HL-60 (cell line): Measurements from ENCODE around the gene PRKAR2B.
"Not testable (repeated sequence)": the region's sequence is repeated elsewhere in the genome, so short reads cannot be mapped to it uniquely, and the experiment has no call there.

ENCODE experiments used
- DNase-seq, 2 experiments: peaks; one replicate each; pipeline ENCODE4 v3.0.0-alpha.2; 2010 to 2020; ENCODE audit warnings: low read depth in 1 of 2, low spot score in 1 of 2
- H3K27ac ChIP-seq: fragments of 250-450 bp; sonication (Bioruptor Pico); replicated peaks from 2 replicates; pipeline ENCODE4 v1.5.1; 2020; ENCODE audit warnings: mild to moderate bottlenecking, moderate library complexity
- H3K27me3 ChIP-seq: fragments of 250-450 bp; sonication (Bioruptor Pico); 2 replicates; pipeline ENCODE4 v1.5.1; 2021; ENCODE audit warnings: mild to moderate bottlenecking, moderate library complexity; ENCODE audit not compliant: insufficient read depth, poor library complexity, severe bottlenecking
- H3K4me3 ChIP-seq: replicated peaks from 2 replicates; pipeline ENCODE4 v1.5.1; 2011; ENCODE audit warnings: mild to moderate bottlenecking, control low read depth, low read length; ENCODE audit not compliant: insufficient read depth
- GABPA ChIP-seq: IDR thresholded peaks from 2 replicates; pipeline ENCODE4 v1.6.1; 2012; ENCODE audit warnings: low read depth
- POLR2AphosphoS5 ChIP-seq: IDR thresholded peaks from 2 replicates; pipeline ENCODE4 v1.6.1; 2012; ENCODE audit warnings: low read depth
- SPI1 ChIP-seq: IDR thresholded peaks from 2 replicates; pipeline ENCODE4 v1.6.1; 2012; ENCODE audit warnings: low read depth, mild to moderate bottlenecking, borderline replicate concordance
- TF ChIP-seq, protein P1 (sequence below): IDR thresholded peaks from 2 replicates; pipeline ENCODE4 v1.6.1; 2012; ENCODE audit warnings: low read depth; ENCODE audit not compliant: insufficient replicate concordance
- TF ChIP-seq, protein P2 (sequence below): IDR thresholded peaks from one replicate; pipeline ENCODE4 v1.5.1; 2011; ENCODE audit warnings: low read length, control low read depth, inconsistent platforms; ENCODE audit not compliant: insufficient read depth

PRKAR2B gene

DNA sequence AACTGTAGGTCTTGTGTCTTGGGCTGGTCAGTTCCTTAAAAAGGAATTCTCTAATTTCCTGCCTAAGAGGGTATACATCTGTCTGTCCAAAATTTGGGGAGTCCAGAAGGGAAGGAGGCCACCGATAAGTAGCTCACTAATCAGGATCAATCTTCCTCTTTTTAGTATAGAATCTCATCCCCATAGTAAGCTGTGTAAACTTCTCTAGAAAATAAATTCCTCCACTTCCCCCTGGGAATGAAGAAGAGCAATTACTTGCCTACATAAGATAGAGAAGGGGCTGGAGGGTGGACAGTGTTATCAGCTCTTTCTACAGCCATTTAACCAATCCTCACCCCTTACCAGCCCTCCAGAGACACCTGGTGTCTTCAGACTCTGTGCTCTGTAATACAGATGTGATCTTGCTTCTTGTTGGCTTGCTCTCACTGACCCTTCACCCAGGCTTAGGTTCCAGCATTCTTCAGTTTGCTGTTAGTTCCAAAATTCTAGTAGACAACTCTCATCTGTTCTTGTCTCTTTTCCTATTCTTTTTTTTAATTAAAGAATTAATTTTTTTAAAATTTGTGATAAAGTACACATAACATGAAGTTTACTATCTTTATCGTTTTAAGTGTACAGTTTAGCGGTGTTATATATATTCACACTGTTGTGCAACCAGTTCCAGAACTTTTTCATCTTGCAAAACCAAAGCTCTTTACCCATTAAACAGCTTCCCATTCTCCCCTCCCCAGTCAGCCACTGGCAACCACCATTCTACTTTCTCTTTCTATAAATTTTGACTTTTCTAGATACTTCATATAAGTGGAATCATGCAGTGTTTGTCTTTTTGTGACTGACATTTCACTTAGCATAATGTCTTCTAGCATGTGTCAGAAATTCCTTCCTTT is 6.5 kb upstream of the PRKAR2B start:
- Histone ChIP-seq H3K4me3 (no peak overlapping the region), H3K27ac (no peak overlapping the region), H3K27me3 (no peaks in the 10 kb centered on the region)
- DNase-seq, result no peak
- TF ChIP-seq GABPA, result no peak
- TF ChIP-seq, protein P1, sequence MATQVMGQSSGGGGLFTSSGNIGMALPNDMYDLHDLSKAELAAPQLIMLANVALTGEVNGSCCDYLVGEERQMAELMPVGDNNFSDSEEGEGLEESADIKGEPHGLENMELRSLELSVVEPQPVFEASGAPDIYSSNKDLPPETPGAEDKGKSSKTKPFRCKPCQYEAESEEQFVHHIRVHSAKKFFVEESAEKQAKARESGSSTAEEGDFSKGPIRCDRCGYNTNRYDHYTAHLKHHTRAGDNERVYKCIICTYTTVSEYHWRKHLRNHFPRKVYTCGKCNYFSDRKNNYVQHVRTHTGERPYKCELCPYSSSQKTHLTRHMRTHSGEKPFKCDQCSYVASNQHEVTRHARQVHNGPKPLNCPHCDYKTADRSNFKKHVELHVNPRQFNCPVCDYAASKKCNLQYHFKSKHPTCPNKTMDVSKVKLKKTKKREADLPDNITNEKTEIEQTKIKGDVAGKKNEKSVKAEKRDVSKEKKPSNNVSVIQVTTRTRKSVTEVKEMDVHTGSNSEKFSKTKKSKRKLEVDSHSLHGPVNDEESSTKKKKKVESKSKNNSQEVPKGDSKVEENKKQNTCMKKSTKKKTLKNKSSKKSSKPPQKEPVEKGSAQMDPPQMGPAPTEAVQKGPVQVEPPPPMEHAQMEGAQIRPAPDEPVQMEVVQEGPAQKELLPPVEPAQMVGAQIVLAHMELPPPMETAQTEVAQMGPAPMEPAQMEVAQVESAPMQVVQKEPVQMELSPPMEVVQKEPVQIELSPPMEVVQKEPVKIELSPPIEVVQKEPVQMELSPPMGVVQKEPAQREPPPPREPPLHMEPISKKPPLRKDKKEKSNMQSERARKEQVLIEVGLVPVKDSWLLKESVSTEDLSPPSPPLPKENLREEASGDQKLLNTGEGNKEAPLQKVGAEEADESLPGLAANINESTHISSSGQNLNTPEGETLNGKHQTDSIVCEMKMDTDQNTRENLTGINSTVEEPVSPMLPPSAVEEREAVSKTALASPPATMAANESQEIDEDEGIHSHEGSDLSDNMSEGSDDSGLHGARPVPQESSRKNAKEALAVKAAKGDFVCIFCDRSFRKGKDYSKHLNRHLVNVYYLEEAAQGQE, result no peak
- TF ChIP-seq POLR2AphosphoS5, result no peak
- TF ChIP-seq SPI1, result no peak
- TF ChIP-seq, protein P2, sequence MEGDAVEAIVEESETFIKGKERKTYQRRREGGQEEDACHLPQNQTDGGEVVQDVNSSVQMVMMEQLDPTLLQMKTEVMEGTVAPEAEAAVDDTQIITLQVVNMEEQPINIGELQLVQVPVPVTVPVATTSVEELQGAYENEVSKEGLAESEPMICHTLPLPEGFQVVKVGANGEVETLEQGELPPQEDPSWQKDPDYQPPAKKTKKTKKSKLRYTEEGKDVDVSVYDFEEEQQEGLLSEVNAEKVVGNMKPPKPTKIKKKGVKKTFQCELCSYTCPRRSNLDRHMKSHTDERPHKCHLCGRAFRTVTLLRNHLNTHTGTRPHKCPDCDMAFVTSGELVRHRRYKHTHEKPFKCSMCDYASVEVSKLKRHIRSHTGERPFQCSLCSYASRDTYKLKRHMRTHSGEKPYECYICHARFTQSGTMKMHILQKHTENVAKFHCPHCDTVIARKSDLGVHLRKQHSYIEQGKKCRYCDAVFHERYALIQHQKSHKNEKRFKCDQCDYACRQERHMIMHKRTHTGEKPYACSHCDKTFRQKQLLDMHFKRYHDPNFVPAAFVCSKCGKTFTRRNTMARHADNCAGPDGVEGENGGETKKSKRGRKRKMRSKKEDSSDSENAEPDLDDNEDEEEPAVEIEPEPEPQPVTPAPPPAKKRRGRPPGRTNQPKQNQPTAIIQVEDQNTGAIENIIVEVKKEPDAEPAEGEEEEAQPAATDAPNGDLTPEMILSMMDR, result no peak

DNA sequence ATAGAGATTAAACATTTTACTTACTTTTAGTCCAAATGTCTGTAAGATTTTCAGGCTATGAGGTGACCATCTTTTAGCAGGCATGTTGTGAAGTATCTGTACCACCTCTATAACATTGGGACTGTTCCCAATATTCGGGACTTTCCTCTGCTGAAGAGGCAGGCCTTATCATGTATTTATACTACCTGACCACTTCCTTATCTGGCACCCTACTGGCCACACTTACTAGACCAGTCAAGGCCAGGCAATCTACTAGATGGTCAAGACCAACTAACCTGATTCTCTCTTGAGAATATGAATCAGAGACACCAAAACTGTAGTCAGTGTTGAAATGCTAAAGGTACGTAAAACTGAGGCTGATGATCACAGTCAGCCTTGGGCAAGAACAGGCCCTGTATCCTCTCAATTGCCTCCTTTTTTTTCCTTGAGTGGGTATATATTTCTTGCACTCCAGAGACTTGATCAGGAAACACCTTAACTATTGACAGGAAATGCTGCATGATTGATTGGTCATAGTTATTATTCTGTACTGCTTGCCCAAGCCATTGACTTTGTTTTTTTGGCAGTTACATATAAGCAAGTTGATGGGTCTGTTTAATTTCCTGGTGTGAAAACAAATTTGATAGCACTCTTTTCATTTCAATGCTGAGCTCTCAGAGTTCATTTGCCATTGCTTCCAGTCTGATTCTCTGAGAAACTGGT is 5.2 kb upstream of the PRKAR2B start:
- TF ChIP-seq POLR2AphosphoS5 (no peak), GABPA (no peak), SPI1 (no peak)
- TF ChIP-seq, protein P1, result no peak
- TF ChIP-seq, protein P2, result no peak
- H3K27me3 ChIP-seq, result peaks cover 3% of the 10 kb centered on the region
- no peak overlapping the region for H3K4me3 ChIP-seq
- no peak overlapping the region for H3K27ac ChIP-seq
- no peak for DNase-seq

DNA sequence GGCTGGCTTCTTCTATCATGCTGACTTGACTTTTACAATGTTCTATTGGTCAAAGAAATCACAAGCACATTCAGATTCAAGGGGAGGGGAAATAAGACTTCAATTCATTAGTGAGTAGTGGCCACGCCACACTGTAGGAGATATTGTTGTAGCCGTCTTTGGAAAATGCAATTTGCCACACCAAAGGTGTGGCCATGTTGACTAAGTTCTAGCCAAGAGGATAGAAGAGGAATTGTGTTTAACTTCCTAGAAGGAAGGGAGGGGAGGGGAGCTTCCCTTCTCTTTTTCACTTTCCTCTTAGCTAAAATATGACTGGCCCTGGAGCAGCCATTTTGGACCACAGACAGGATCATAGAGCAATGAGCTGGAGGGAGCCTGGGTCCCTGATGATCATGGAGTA is 3.4 kb upstream of the PRKAR2B start:
- H3K27ac ChIP-seq, result no peak overlapping the region
- no peak for DNase-seq
- TF ChIP-seq, protein P2, result no peak
- TF ChIP-seq SPI1 (no peak), POLR2AphosphoS5 (no peak), GABPA (no peak)
- TF ChIP-seq, protein P1, result no peak
- H3K4me3 ChIP-seq, result no peak overlapping the region
- peaks cover 13% of the 10 kb centered on the region for H3K27me3 ChIP-seq

DNA sequence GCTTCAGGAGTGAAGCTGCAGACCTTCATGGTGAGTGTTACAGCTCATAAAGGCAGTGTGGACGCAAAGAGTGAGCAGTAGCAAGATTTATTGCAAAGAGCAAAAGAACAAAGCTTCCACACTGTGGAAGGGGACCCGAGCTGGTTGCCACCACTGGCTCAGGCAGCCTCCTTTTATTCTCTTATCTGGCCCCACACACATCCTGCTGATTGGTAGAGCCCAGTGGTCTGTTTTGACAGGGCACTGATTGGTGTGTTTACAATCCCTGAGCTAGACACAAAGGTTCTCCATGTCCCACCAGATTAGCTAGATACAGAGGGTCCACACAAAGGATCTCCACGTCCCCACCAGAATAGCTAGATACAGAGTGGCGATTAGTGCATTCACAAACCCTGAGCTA is 2.7 kb upstream of the PRKAR2B start:
- H3K27me3 ChIP-seq, result peaks cover 17% of the 10 kb centered on the region
- DNase-seq, H3K4me3 ChIP-seq, H3K27ac ChIP-seq: not testable (repeated sequence)

DNA sequence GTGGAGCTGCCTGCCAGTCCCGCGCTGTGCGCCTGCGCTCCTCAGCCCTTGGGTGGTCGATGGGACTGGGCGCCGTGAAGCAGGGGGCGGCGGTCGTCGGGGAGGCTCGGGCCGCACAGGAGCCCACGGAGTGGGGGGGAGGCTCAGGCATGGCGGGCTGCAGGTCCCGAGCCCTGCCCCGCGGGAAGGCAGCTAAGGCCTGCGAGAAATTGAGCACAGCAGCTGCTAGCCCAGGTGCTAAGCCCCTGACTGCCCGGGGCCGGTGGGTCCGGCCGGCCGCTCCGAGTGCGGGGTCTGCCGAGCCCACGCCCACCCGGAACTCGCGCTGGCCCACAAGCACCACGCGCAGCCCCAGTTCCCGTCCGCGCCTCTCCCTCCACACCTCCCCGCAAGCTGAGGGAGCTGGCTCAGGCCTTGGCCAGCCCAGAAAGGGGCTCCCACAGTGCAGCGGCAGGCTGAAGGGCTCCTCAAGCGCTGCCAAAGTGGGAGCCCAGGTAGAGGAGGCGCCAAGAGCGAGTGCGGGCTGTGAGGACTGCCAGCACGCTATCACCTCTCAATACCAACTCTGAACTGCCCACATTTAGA is 2.1 kb upstream of the PRKAR2B start:
- H3K4me3 ChIP-seq, DNase-seq, H3K27ac ChIP-seq: not testable (repeated sequence)
- H3K27me3 ChIP-seq, result peaks cover 19% of the 10 kb centered on the region
